ENCODE data around the gene FMNL2. TPM values are rescaled to one million over a fixed set of nuclear protein-coding genes. Genes with fewer than 3 reads are reported as not detected.

The FMNL2 gene
- total RNA-seq, 4 donors from 2014 or later = 34.6 to 62.1 (median 51.3) TPM

DNA sequence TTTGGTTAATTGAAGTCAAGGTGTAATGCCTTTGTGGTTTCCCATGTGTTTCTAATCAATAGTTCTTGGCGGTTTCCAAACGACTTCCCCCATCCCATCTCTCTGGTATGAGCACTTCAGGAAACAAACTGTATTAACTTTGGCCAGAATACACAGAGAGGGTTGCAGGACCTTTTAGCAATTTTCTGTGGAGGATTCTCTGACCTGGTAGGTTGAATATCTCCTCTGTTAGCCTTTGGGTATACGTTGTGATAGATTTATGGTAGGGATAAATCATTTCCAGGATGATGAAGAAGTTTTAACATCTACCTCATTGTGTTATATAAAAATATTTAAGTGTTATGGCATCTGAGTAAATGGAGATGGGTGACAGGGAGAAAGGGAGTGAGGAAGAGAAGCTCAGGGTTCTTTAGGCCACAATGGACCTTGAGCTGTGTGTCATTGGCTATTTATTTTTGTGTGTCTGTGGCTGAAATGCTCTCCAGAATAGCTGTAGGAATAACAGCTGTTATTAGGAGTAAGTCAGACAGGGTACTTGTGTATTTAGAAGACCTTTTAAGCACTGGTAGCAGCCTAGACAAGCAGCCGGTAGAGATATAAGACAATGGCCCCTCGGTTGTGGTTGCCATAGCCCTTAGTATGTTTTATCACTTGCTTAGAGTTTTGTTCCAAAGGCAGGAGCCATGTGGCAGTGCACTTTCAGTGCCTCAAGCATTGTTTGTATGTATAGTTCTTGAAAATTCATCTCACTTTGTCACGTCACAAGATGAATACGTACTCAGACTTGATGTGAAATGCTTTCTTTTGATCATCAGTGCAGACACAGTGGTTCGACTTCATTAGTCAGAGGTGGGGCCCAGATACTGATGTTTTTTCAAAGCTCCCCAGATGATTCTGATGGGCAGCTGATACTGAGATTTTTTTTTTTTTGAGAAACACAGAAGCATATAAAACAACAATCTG, 91.1 kb downstream of the FMNL2 start:
- no peak for DNase-seq (ENCODE audit: low spot score)
- ATAC-seq (ENCODE audit: low FRiP score) = no peak
- no peak for TF ChIP-seq CTCF (IDR thresholded peaks at IDR 0.05)

GRCh38 chr2:152426801-152427200, 91.8 kb downstream of the FMNL2 start:
- ATAC-seq (ENCODE audit: low FRiP score) = no peak
- no peak for TF ChIP-seq CTCF (IDR thresholded peaks at IDR 0.05)
- no peak for DNase-seq (ENCODE audit: low spot score)

GRCh38 chr2:152427902-152428301, 92.9 kb downstream of the FMNL2 start:
- no peak for ATAC-seq (ENCODE audit: low FRiP score)
- no peak for DNase-seq (ENCODE audit: low spot score)
- TF ChIP-seq CTCF (IDR thresholded peaks at IDR 0.05) = no peak

DNA sequence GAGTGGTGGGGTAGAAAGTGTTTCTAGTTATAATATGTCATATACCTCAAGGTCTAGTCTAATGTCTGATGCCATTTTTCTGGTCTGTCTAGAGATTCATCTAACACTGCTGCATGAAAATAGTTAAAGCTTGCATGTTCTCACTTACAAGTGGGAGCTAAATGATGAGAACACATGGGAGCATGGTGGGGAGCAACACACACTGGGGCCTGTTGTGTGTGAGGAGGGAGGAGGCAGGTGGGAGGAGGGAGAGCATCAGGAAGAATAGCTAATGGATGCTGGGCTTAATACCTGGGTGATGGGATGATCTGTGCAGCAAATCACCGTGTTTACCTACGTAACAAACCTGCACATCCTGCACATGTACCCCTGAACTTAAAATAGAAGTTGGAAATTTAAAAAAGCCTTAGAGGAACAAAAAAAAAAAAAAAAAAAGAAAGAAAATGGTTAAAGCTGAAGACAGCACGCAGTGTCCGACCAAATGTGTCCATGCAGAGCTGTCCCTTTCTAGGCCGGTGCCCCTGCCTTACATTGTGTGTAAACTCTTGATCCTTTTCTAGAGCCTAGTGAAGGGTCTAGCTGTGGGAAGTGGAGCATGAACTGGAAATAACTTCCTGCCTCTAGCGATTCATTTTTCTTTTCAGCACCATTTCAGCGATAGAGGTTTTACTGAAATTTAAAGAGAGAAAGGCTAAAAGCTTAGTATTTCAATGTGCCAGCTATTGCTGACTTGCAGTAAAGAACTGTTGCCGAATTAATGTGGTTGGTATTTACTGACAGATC, 94.0 kb downstream of the FMNL2 start:
- no peak for TF ChIP-seq CTCF (IDR thresholded peaks at IDR 0.05)

GRCh38 chr2:152430876-152431275, 95.9 kb downstream of the FMNL2 start:
- DNase-seq (ENCODE audit: low spot score) (no peak), ATAC-seq (ENCODE audit: low FRiP score) (no peak)
- TF ChIP-seq CTCF (IDR thresholded peaks at IDR 0.05) = no peak

More for the DNA sequence above, 94.0 kb downstream of the FMNL2 start:
- ATAC-seq (ENCODE audit: low FRiP score) = no peak
- DNase-seq (ENCODE audit: low spot score) = no peak

DNA sequence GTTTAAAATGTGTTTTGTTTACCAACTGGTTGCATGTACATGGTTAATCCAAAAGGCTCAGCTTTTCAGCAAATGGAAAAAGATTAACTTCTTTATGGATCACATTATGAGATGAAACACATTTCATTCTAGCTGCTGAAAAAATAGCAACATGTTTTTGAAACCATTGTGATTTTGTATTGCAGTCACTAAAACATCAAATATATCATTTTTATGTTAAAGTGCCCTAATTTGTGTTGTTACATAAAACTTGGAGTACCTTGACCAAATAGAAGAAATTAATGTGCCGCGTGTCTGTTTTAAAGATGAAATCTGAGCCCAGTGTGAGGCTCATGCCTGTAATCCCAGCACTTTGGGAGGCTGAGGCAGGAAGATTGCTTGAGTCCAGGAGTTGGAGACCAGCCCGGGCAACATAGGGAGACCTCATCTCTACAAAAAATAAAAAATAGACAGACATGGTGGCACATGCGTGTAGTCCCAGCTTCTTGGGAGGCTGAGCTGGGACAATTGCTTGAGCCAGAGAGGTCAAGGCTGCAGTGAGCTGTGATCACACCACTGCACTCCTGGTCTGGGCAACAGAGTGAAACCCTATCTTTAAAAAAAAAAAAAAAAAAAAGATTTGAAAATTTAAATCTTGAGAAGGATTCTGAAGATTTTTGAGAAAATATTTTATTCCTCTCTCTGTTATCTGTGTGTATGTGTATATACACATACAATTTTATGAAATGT, 96.6 kb downstream of the FMNL2 start:
- no peak for TF ChIP-seq CTCF (IDR thresholded peaks at IDR 0.05)
- no peak for DNase-seq (ENCODE audit: low spot score)
- ATAC-seq (ENCODE audit: low FRiP score) = no peak

All from omental fat pad (tissue), 4 donors.